Naive thymus-derived CD8-positive, alpha-beta T cell (primary cell): ENCODE data around the gene ZNF385D. TPM values are rescaled to one million over a fixed set of nuclear protein-coding genes. Genes with fewer than 3 reads are reported as not detected.

ENCODE experiments used
- ATAC-seq, 2 donors: fragments of 150-1000 bp; cut with Tn5 transposase in 1 of 2; sonication (Bioruptor Pico), chemical (Tn5 transposase) in 1 of 2; 1 replicate in 1 of 2; 2 replicates in 1 of 2; pipeline ENCODE4 v1.10.0; 2021; ENCODE audit warnings: mild to moderate bottlenecking in 2 of 2, moderate library complexity in 2 of 2
- POLR2A ChIA-PET: fragments of 350-600 bp; sonication (Branson Sonifier 250); formaldehyde crosslinking; loops from one replicate; lab custom pipeline; 2021; ENCODE audit warnings: antibody characterized with exemption; lab: Charles Lee
- DNase-seq, 10 donors: peaks; one replicate each; pipeline versions ENCODE4 v3.0.0 to v3.0.0-alpha.2; 2020 to 2022
- H3K27ac Mint-ChIP-seq, 10 donors: one replicate each; pipeline ENCODE4 v1.8.0; 2020 to 2022; ENCODE audit warnings: mild to moderate bottlenecking in 10 of 10, mixed read lengths in 10 of 10, moderate library complexity in 4 of 10, inconsistent platforms in 1 of 10
- H3K27me3 Mint-ChIP-seq, 5 donors: one replicate each; pipeline ENCODE4 v1.8.0; 2021 to 2022; ENCODE audit warnings: mixed read lengths in 5 of 5
- H3K36me3 Mint-ChIP-seq, 3 donors: one replicate each; pipeline ENCODE4 v1.8.0; 2020 to 2022; ENCODE audit warnings: mixed read lengths in 3 of 3, mild to moderate bottlenecking in 2 of 3, inconsistent platforms in 1 of 3
- H3K4me1 Mint-ChIP-seq, 4 donors: one replicate each; pipeline ENCODE4 v1.8.0; 2021 to 2022; ENCODE audit warnings: mixed read lengths in 4 of 4
- H3K4me3 Mint-ChIP-seq, 10 donors: one replicate each; pipeline ENCODE4 v1.8.0; 2020 to 2022; ENCODE audit warnings: mild to moderate bottlenecking in 10 of 10, mixed read lengths in 10 of 10, moderate library complexity in 6 of 10, inconsistent platforms in 1 of 10
- H3K9me3 Mint-ChIP-seq, 9 donors: one replicate each; pipeline ENCODE4 v1.8.0; 2020 to 2022; ENCODE audit warnings: mixed read lengths in 9 of 9, mild to moderate bottlenecking in 3 of 9, inconsistent platforms in 1 of 9, moderate library complexity in 1 of 9
- polyA plus RNA-seq, 3 donors: library from polyadenylated mRNA; unstranded; fragments of 300-500 nt; fragmentation: Illumina TruSeq; gene quantifications; one replicate each; pipeline ENCODE4 v1.2.3, GENCODE V29; 2021
- total RNA-seq, 8 experiments: library from RNA in 2 of 8; stranded (reverse) in 2 of 8; gene quantifications; one replicate each; pipeline ENCODE4 v1.2.3 and lab custom pipeline; 2021 to 2026

Gene ZNF385D
- total and polyA plus RNA-seq, 5 experiments from 2014 or later, result not detected

DNA sequence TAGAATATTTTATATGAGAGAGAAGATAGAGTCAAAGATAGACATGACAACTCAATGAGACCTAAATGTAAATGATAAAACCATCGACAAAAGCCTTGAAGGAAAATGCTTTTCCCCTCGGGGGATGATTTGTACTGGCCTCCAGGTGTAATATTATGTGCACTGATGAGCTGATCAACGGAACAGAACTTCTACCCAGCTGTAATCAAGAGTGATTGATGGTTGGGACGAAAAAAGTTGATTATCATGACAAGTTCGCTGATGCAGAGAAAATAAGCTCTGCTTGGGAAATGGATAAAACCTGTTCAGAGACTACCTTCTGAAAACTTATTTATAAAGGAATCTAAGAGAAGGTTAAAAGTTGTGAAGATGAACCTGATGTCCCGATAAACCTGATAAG, 210.7 kb downstream of the ZNF385D start:
- no peak overlapping the region for H3K4me3 Mint-ChIP-seq
- H3K36me3 Mint-ChIP-seq, result peaks cover 0 to 5% (median 0%) of the 10 kb centered on the region in 3 donors
- no peak overlapping the region for H3K27ac Mint-ChIP-seq
- DNase-seq (no peak), ATAC-seq (no peak)
- no peaks in the 10 kb centered on the region for H3K4me1 Mint-ChIP-seq
- POLR2A ChIA-PET, result no interaction called here
- H3K27me3 Mint-ChIP-seq, result peaks cover 0 to 2% (median 0%) of the 10 kb centered on the region in 5 donors
- H3K9me3 Mint-ChIP-seq, result peaks cover 0 to 23% (median 2%) of the 10 kb centered on the region in 9 donors

DNA sequence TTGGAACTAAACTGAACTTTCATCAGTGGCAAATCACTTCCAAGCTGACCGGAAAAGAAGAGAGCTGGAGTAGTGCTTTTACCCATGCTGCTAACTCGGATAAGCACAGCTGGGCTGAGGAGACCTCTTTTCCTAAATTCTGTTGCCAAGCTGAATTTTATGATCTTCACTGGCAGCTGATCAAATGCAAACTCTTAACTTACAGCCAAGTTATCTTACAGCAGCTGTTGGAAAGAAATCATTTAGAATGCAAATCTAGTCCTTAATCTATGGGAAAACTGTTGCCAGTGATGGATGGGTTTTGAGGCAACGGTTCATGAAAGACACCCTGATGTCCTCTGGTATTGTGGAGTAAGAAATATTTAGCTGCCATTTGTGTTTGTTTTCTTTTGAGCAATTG, 216.5 kb downstream of the ZNF385D start:
- POLR2A ChIA-PET, result no interaction called here
- H3K4me3 Mint-ChIP-seq, result no peak overlapping the region

DNA sequence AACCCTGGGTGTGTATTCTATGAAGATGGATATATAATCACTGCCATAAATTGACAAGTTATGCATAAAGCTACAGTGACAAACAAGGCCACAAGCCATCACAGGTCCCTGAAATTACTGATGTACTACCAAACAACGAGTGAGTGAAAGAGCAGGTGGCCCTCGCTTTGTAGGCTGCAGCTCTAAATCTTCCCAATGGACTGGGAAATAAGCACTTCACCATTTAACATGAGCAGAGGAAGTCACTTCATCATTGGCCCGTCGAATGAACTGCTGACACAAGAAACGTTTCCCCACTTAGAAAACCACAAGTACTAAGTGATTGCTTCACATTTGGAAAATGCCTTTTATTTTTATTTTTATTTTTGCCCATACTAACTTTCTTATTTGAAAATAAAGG, 218.0 kb downstream of the ZNF385D start:
- Mint-ChIP-seq H3K36me3 (no peaks in the 10 kb centered on the region), H3K27me3 (peaks cover 0 to 2% (median 0%) of the 10 kb centered on the region in 5 donors), H3K27ac (no peak overlapping the region), H3K4me3 (no peak overlapping the region), H3K4me1 (no peaks in the 10 kb centered on the region), H3K9me3 (peaks cover 0 to 26% (median 8%) of the 10 kb centered on the region in 9 donors)
- DNase-seq, result no peak
- no peak for ATAC-seq
- POLR2A ChIA-PET, result no interaction called here

More for the DNA sequence above, 216.5 kb downstream of the ZNF385D start:
- H3K27me3 Mint-ChIP-seq, result peaks cover 0 to 2% (median 0%) of the 10 kb centered on the region in 5 donors
- no peaks in the 10 kb centered on the region for H3K36me3 Mint-ChIP-seq
- DNase-seq (no peak), ATAC-seq (no peak)
- H3K27ac Mint-ChIP-seq, result no peak overlapping the region
- peaks cover 0 to 30% (median 8%) of the 10 kb centered on the region in 9 donors for H3K9me3 Mint-ChIP-seq
- no peaks in the 10 kb centered on the region for H3K4me1 Mint-ChIP-seq

DNA sequence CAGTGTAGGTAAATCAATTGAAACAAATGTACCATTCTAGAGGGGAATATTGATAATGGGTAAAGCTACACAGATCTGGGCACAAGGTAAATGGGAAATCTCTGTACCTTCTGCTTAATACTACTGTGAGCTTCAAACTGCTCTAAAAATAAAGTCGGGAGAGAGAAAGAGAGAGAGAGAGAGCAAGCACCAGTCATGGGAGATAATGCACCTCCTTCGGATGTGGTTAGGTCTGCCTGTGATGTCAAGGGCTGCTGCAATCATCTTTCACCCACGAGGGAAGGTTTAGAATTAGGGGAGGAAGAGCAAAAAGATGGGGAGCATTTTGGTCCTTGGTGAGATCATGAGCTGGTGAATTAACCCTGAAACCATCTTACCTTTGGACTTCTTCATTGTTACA, 219.1 kb downstream of the ZNF385D start:
- ATAC-seq (no peak), DNase-seq (no peak)
- no peak overlapping the region for H3K27ac Mint-ChIP-seq
- no peaks in the 10 kb centered on the region for H3K4me1 Mint-ChIP-seq
- no peak overlapping the region for H3K4me3 Mint-ChIP-seq
- POLR2A ChIA-PET, result no interaction called here
- peaks cover 0 to 24% (median 8%) of the 10 kb centered on the region in 9 donors for H3K9me3 Mint-ChIP-seq
- H3K27me3 Mint-ChIP-seq, result peaks cover 0 to 2% (median 0%) of the 10 kb centered on the region in 5 donors
- no peaks in the 10 kb centered on the region for H3K36me3 Mint-ChIP-seq

DNA sequence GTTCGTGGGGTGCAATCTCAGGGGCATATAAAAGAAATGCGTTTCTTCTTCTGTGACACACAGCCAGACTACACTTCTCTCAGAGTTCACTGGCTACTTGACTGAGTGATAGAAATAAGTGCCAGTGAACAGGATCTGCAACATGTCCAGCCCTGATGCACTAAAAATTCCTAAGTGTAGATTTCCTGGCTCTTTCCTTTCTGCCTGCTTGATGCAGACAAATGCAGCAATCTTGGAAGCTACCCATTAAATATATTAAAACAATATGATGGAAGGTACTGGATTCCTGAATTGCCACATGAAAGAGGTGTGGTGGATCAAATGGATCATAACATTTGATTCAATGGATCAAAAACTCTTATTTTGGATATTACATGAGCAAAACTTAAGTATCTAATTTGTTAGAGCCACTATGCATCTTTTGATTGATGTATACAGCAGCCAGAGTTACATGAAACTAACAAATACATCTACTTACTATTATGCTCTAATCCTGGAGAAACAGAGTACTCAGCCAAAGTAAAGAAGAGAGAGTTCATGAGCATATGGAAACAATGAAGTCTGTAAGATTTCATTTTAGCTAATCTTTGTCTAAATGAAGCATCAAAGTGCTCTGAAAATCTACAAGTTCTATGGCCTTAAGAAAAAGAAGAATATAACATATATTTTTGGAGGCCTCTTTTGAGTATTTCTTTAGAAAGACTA, 222.6 kb downstream of the ZNF385D start:
- no peak overlapping the region for H3K4me3 Mint-ChIP-seq
- ATAC-seq (no peak), DNase-seq (no peak)
- no peaks in the 10 kb centered on the region for H3K4me1 Mint-ChIP-seq
- no peaks in the 10 kb centered on the region for H3K27me3 Mint-ChIP-seq
- peaks cover 0 to 21% (median 5%) of the 10 kb centered on the region in 9 donors for H3K9me3 Mint-ChIP-seq
- no peak overlapping the region for H3K27ac Mint-ChIP-seq
- POLR2A ChIA-PET, result no interaction called here
- H3K36me3 Mint-ChIP-seq, result no peaks in the 10 kb centered on the region

DNA sequence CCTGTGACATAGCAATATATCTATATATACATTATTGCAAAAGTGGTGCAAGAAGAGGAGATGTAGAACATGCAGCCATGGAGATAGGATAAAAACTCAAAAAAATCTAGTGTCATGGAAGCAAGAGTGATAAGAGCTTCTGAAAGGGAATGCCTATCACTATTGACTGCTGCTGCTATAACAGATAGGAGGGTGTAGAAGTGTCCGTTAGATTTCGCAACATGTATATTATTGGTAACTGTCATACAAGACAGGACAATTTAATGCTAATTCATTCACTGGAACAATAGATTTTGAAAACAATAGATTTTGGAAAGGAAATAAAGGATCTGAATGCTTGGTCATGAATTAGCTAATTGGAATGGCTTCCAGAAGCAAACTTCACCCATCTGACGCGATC, 224.5 kb downstream of the ZNF385D start:
- ATAC-seq (no peak), DNase-seq (no peak)
- no peaks in the 10 kb centered on the region for H3K4me1 Mint-ChIP-seq
- H3K9me3 Mint-ChIP-seq, result peaks cover 0 to 15% (median 5%) of the 10 kb centered on the region in 9 donors
- H3K27ac Mint-ChIP-seq, result peak overlapping the region in 1 of 10 donors; percentile 4
- POLR2A ChIA-PET, result no interaction called here
- H3K36me3 Mint-ChIP-seq, result no peaks in the 10 kb centered on the region
- H3K27me3 Mint-ChIP-seq, result no peaks in the 10 kb centered on the region
- no peak overlapping the region for H3K4me3 Mint-ChIP-seq

DNA sequence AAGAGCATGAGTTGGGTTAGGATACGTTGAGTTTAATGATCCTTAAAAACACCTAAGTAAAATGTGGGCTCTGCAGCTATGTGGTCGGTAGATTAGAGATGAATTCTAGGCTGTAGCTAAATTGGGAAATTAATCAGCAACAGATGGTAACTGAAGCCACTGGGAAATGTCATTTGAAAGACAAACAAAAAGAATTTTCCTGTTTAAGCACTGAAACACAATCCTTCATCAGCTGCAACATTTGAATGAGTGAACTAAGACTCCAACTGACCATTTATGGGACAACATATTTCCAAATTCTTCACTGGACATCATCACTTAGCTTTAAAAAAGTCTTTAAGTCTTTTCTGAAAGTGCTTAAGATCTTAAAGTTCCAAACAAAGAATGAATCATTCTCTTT, 226.9 kb downstream of the ZNF385D start:
- Mint-ChIP-seq H3K4me1 (no peaks in the 10 kb centered on the region), H3K27ac (no peak overlapping the region), H3K36me3 (no peaks in the 10 kb centered on the region), H3K9me3 (peaks cover 0 to 15% (median 0%) of the 10 kb centered on the region in 9 donors), H3K4me3 (no peak overlapping the region), H3K27me3 (no peaks in the 10 kb centered on the region)
- no peak for DNase-seq
- POLR2A ChIA-PET, result no interaction called here
- no peak for ATAC-seq

DNA sequence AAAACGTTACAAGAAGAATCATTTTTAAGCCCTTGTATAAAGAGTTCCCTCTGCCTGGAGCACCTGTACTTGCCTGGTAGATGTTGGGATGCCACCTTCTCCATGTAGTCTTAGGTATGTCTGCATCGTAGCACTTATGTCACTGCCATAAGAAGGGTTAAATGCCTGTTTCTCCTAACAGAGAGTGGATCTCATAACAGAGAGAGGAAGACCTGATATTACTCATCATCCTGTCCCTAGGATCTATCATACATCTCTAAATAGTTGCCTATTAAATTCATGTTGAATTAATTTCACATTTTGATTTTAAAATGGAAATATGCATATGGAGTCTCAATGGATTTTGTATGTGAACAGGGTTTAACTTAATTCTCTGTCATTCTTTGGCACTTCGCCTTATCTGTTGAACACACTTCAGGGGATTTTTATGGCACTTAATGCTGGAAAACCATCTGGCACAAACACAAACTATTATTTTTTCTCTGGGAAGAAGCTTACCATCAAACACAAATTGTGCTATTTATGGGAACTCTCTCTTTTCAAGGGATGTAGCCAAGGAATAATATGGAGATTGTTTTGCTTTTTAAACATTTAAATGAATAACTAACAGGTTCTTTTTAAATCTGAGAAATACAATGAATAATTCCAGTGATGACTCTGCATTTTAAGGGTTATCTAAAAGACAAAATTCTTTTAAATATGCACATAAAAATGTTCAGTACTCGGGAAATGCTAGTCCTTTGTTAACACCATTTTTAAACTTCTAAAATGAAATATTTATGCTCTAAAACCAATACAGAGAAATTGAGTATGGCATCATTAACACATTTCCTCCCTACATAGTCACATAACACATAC, 230.7 kb downstream of the ZNF385D start:
- no peak overlapping the region for H3K27ac Mint-ChIP-seq

DNA sequence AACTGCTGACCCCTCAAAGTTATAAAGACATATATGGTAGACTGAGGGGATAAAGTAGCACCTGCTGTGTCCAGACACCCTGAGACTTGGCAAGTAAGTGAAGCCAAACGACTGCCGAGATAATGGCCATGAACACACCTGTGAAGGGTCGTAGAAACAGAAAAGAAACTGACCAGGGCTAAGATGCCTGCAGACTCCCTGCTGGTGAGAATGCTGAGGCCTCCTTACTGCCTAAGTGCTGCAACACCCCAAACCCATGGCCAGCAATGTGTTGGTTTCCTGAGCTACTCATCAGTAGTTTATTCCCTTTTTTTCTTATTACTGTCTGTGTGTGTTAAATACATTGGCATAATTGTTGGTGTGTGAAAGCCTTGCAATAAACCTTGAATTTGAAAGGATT, 233.8 kb downstream of the ZNF385D start:
- Mint-ChIP-seq H3K4me1 (no peaks in the 10 kb centered on the region), H3K27me3 (no peaks in the 10 kb centered on the region), H3K4me3 (no peak overlapping the region), H3K27ac (no peak overlapping the region), H3K36me3 (no peaks in the 10 kb centered on the region), H3K9me3 (peaks cover 0 to 15% (median 3%) of the 10 kb centered on the region in 9 donors)
- DNase-seq (no peak), ATAC-seq (no peak)
- POLR2A ChIA-PET, result no interaction called here

More for the DNA sequence above, 230.7 kb downstream of the ZNF385D start:
- H3K36me3 Mint-ChIP-seq, result no peaks in the 10 kb centered on the region
- ATAC-seq (no peak), DNase-seq (no peak)
- POLR2A ChIA-PET, result no interaction called here
- H3K4me3 Mint-ChIP-seq, result no peak overlapping the region
- peaks cover 0 to 15% (median 3%) of the 10 kb centered on the region in 9 donors for H3K9me3 Mint-ChIP-seq
- H3K27me3 Mint-ChIP-seq, result no peaks in the 10 kb centered on the region
- H3K4me1 Mint-ChIP-seq, result no peaks in the 10 kb centered on the region

DNA sequence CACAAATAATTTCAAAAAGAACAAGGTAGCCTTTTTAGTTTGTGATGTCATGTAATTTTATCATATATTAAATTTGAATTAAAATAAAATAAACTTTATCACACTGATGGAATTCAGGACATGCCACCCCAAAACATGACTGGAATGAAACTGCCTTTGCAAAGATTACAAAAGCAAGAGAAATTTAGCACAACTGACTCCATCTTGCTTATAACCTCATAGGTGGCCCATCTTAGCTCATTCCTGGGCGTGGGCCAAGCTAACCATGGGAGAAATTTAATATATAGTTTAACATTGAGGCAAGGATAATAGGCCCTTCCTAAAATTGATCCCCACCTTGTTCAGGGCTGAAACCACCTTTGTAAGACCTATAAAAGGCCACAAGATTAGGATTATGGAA, 235.6 kb downstream of the ZNF385D start:
- no peak for DNase-seq
- Mint-ChIP-seq H3K9me3 (peaks cover 0 to 21% (median 7%) of the 10 kb centered on the region in 9 donors), H3K36me3 (no peaks in the 10 kb centered on the region), H3K4me1 (no peaks in the 10 kb centered on the region), H3K4me3 (no peak overlapping the region), H3K27me3 (no peaks in the 10 kb centered on the region), H3K27ac (no peak overlapping the region)
- POLR2A ChIA-PET, result no interaction called here
- no peak for ATAC-seq

DNA sequence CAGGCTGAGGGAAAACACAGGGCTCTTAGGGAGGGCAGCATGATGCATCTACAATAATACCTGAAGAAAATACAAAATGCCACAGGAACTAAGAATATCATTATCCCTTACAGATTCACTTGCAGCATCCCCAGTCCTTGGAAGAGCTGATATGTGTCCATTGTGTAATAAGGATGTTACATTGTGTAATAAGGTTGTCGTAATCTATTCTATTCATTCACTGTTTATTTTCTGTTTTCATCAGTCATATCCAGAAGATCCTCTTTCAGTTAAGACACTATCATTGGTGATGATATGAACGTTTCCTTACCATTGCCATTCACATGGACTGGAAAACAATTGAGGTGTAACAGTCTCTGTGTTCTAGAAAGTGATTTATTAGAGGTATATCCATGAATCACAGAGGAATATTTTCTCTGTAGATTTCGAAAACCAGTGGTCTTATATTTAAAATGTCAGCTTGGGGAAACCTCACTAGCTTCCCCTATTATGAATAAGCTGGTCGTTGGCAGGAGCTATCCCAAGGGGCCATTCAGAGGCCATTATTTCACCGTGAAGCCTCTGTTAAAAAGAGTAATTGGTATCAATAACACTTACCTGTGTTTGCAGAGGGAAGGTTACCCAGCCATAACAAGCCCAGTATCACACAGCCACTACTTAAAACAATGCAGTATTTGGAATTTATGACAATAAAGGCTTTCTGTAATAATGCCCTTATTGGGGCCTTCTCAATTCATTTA, 241.1 kb downstream of the ZNF385D start:
- no peaks in the 10 kb centered on the region for H3K27me3 Mint-ChIP-seq
- H3K4me3 Mint-ChIP-seq, result no peak overlapping the region
- DNase-seq (no peak), ATAC-seq (no peak)
- H3K27ac Mint-ChIP-seq, result no peak overlapping the region
- no peaks in the 10 kb centered on the region for H3K4me1 Mint-ChIP-seq
- no peaks in the 10 kb centered on the region for H3K36me3 Mint-ChIP-seq
- POLR2A ChIA-PET, result no interaction called here
- H3K9me3 Mint-ChIP-seq, result peaks cover 2 to 24% (median 5%) of the 10 kb centered on the region in 9 donors

DNA sequence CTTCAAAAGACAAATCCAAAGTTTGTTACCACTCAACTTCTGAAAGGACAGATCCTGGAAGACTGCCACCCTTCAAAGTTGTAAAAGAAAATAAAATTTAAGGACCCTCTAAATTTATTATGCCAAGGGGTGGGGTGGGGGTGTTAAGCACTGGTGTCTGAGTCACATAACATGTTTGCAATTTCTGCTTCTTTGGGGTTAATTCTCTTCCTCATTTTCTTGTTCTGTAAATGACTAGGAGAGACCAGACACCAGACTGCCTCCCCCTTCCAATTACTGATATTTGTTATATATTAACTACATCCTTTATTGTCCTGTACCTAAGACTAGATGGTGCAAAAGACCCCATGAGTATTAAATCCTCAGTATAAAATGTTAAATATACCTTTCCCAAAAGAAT, 242.8 kb downstream of the ZNF385D start:
- no peaks in the 10 kb centered on the region for H3K27me3 Mint-ChIP-seq
- no peak overlapping the region for H3K27ac Mint-ChIP-seq

More for the DNA sequence above, 242.8 kb downstream of the ZNF385D start:
- Mint-ChIP-seq H3K4me3 (no peak overlapping the region), H3K9me3 (peaks cover 2 to 30% (median 8%) of the 10 kb centered on the region in 9 donors), H3K36me3 (no peaks in the 10 kb centered on the region), H3K4me1 (no peaks in the 10 kb centered on the region)
- POLR2A ChIA-PET, result no interaction called here
- DNase-seq (no peak), ATAC-seq (no peak)
